K562 (cell line): ENCODE results near the gene DPH6. TPM values are rescaled to one million over a fixed set of nuclear protein-coding genes. Genes with fewer than 3 reads are reported as not detected.
A peak's percentile ranks its signal among the peaks of the same experiment; 100 is the strongest.

Source experiments
- ATF7 ChIP-seq: fragments of 450-650 bp; IDR thresholded peaks from 2 replicates; pipeline ENCODE4 v1.7.1; 2014; ENCODE audit warnings: mild to moderate bottlenecking, moderate library complexity
- CBX8 ChIP-seq: fragments of 200-600 bp; sonication (generic); IDR thresholded peaks from 2 replicates; pipeline ENCODE4 v1.6.1; 2012; ENCODE audit warnings: borderline replicate concordance, mixed run types, low read depth, mild to moderate bottlenecking, moderate library complexity, mixed read lengths, low read length, control low read depth, inconsistent platforms; ENCODE audit not compliant: poor library complexity, severe bottlenecking; ENCODE audit errors: extremely low read depth
- CHD2 ChIP-seq: IDR thresholded peaks from 2 replicates; pipeline ENCODE4 v1.6.1; 2011; ENCODE audit warnings: low read depth, low read length
- CTCF ChIP-seq, 3 experiments: IDR thresholded peaks in 2 of 3; conservative IDR thresholded peaks in 1 of 3; 2 replicates each; pipeline ENCODE4 v1.5.1; 2011 to 2012; ENCODE audit warnings: low read length in 3 of 3, mild to moderate bottlenecking in 3 of 3, control low read depth in 2 of 3, improper control_type of control experiment in 1 of 3, inconsistent platforms in 1 of 3, low read depth in 1 of 3, mixed read lengths in 1 of 3, moderate library complexity in 1 of 3; ENCODE audit not compliant: insufficient read depth in 2 of 3
- FOXP4 ChIP-seq: sonication (generic); formaldehyde crosslinking; IDR thresholded peaks from 2 replicates; pipeline ENCODE4 v1.8.0; 2022; ENCODE audit warnings: mild to moderate bottlenecking, missing genetic modification reagents, borderline replicate concordance
- GATAD2B ChIP-seq: fragments of 450-650 bp; IDR thresholded peaks from 2 replicates; pipeline ENCODE4 v1.6.1; 2017; ENCODE audit warnings: mild to moderate bottlenecking, borderline replicate concordance
- KLF1 ChIP-seq: fragments of 450-650 bp; IDR thresholded peaks from 2 replicates; pipeline ENCODE4 v1.6.1; 2016; ENCODE audit warnings: missing genetic modification characterization, missing compliant biosample characterization
- NELFE ChIP-seq: IDR thresholded peaks from 2 replicates; pipeline ENCODE4 v1.6.1; 2011; ENCODE audit warnings: mild to moderate bottlenecking; ENCODE audit not compliant: insufficient read depth, insufficient read length
- NFE2 ChIP-seq: IDR thresholded peaks from 2 replicates; pipeline ENCODE4 v1.6.1; 2014; ENCODE audit warnings: antibody characterized with exemption, low read depth
- PREB ChIP-seq: sonication (generic); formaldehyde crosslinking; IDR thresholded peaks from 2 replicates; pipeline ENCODE4 v1.8.1; 2023; ENCODE audit warnings: mild to moderate bottlenecking, missing genetic modification reagents
- RB1 ChIP-seq: fragments of 450-650 bp; IDR thresholded peaks from 2 replicates; pipeline ENCODE4 v1.6.1; 2017; ENCODE audit warnings: low read depth, mild to moderate bottlenecking
- SRF ChIP-seq, 2 experiments: fragments of 250-450, 450-650 bp in 1 of 2; sonication (Bioruptor Pico) in 1 of 2; sonication (generic) in 1 of 2; formaldehyde crosslinking; IDR thresholded peaks; 2 replicates each; pipeline versions ENCODE4 v1.5.0 to v1.5.1; 2020 to 2022; ENCODE audit warnings: mild to moderate bottlenecking in 1 of 2, missing genetic modification reagents in 1 of 2
- TCFL5 ChIP-seq: fragments of 250-450 bp; sonication (Bioruptor Pico); conservative IDR thresholded peaks from 2 replicates; pipeline ENCODE4 v1.6.1; 2021; ENCODE audit warnings: mild to moderate bottlenecking, moderate library complexity, matching md5 sums
- ZKSCAN1 ChIP-seq: fragments of 150-350 bp; IDR thresholded peaks from 2 replicates; pipeline ENCODE4 v1.6.1; 2016; ENCODE audit warnings: low read depth, low read length
- polyA plus RNA-seq, 8 experiments: library from polyadenylated mRNA; depleted of rRNA in 4 of 8; stranded (reverse) in 5 of 8; unstranded in 3 of 8; fragments of >200 nt; fragmentation: Nextera tagmentation in 2 of 8; fragmentation: Illumina TruSeq in 1 of 8; extraction: Ambion mirVana in 2 of 8; extraction: Trizol in 1 of 8; gene quantifications; 2 replicates each; pipeline versions ENCODE4 v1.2.1 to v1.2.3, GENCODE V29; 2011 to 2014; ENCODE audit warnings: inconsistent platforms in 1 of 8, missing spikeins in 1 of 8
- total RNA-seq, 7 experiments: library from RNA; depleted of rRNA in 6 of 7; stranded (reverse); fragments of >200 nt in 6 of 7; fragmentation: Illumina TruSeq in 2 of 7; extraction: Trizol in 2 of 7; gene quantifications; 2 replicates each; pipeline versions ENCODE4 v1.2.1 to v1.2.3, GENCODE V29; 2011 to 2021; ENCODE audit warnings: low replicate concordance in 1 of 7
- TF ChIP-seq, protein P1 (sequence below): IDR thresholded peaks from 2 replicates; pipeline ENCODE4 v1.6.1; 2012; ENCODE audit warnings: low read depth, low read length, improper control_type of control experiment, borderline replicate concordance

Gene DPH6
- total and polyA plus RNA-seq, 9 of the 15 experiments (the other 6 are each of a cell fraction or from before 2014, with no cell fraction given) = 10.1 to 69.1 (median 18.8) TPM

DNA sequence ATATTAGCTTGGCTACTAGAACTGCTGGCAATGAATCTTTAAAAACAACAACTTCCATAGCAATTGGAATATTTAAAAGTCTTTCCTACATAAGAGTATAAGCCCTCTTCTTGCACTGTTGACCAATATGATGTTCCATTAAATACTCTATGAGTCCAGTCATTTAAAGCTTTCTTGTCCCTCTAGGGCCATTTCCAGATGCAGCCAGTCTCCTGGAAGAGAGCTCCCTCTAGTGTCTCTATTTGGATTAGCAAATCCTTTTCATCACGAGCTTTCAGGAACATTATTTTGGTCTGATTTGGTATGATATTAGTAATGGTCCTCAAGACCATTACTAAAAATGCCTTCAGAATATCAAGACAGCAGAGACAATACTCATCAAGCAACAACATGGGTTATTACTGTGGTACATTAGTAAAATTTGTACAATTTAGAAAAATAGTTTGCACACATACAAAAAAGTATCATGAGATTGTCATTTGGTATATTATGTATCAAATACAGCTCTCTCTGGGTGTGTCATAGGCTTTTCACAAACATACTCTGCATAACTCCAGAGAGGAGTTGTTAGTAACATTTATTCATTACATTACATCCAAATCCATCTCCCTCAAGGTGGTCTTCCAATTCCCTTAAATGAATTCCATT is 101.3 kb downstream of the DPH6 start (continued):
- TF ChIP-seq FOXP4 (CRISPR knock-in tag) (no peak), NFE2 (no peak), RB1 (peak; percentile 18; the same call in 1 of the 2 replicates), CBX8 (no peak), GATAD2B (peak; percentile 55; the same call in 1 of the 2 replicates), CTCF (IDR thresholded peaks at IDR 0.05 in 2 of 3, conservative IDR thresholded peaks at IDR 0.05 in 1 of 3; ENCODE audit: insufficient read depth in 2 of 3, low read depth in 1 of 3, low read length in 3 of 3) (peak; percentile 73 to 92 (median 77)), CHD2 (no peak), ATF7 (no peak), NELFE (no peak), SRF (CRISPR knock-in tag; IDR thresholded peaks at IDR 0.05) (no peak), ZKSCAN1 (no peak), KLF1 (tag) (no peak), TCFL5 (no peak), PREB (no peak)
- TF ChIP-seq, protein P1, sequence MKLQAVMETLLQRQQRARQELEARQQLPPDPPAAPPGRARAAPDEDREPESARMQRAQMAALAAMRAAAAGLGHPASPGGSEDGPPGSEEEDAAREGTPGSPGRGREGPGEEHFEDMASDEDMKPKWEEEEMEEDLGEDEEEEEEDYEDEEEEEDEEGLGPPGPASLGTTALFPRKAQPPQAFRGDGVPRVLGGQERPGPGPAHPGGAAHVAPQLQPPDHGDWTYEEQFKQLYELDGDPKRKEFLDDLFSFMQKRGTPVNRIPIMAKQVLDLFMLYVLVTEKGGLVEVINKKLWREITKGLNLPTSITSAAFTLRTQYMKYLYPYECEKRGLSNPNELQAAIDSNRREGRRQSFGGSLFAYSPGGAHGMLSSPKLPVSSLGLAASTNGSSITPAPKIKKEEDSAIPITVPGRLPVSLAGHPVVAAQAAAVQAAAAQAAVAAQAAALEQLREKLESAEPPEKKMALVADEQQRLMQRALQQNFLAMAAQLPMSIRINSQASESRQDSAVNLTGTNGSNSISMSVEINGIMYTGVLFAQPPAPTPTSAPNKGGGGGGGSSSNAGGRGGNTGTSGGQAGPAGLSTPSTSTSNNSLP = peak; percentile 56; the same call in 1 of the 2 replicates
